NT2/D1 (cell line): Measurements from ENCODE around the gene CIC.
"Not testable (repeated sequence)": the region's sequence is repeated elsewhere in the genome, so short reads cannot be mapped to it uniquely, and the experiment has no call there.

Experiments
- DNase-seq: peaks from one replicate; pipeline ENCODE4 v3.0.0-alpha.2; 2011; ENCODE audit warnings: low read depth, low spot score
- H3K27me3 ChIP-seq: 2 replicates; pipeline ENCODE4 v1.6.0; 2011; ENCODE audit warnings: mild to moderate bottlenecking; ENCODE audit not compliant: insufficient read length, insufficient read depth
- H3K36me3 ChIP-seq: 2 replicates; pipeline ENCODE4 v1.6.1; 2011; ENCODE audit warnings: mild to moderate bottlenecking, low read length, mixed read lengths; ENCODE audit not compliant: insufficient read depth, insufficient read length
- H3K4me1 ChIP-seq: 2 replicates; pipeline ENCODE4 v1.5.1; 2011; ENCODE audit not compliant: insufficient read depth, insufficient read length
- H3K4me3 ChIP-seq: 2 replicates; pipeline ENCODE4 v1.5.1; 2011; ENCODE audit warnings: low read depth; ENCODE audit not compliant: insufficient read length
- H3K9ac ChIP-seq: 2 replicates; pipeline ENCODE4 v1.6.0; 2011; ENCODE audit warnings: low read depth; ENCODE audit not compliant: insufficient read length
- H3K9me3 ChIP-seq: 2 replicates; pipeline ENCODE4 v1.5.1; 2011; ENCODE audit warnings: mild to moderate bottlenecking, low read length; ENCODE audit not compliant: insufficient read depth
- SUZ12 ChIP-seq: IDR thresholded peaks from 2 replicates; pipeline ENCODE4 v1.6.1; 2011; ENCODE audit not compliant: insufficient read length, insufficient read depth; ENCODE audit errors: extremely low read depth
- YY1 ChIP-seq: IDR thresholded peaks from 2 replicates; pipeline ENCODE4 v1.6.1; 2011; ENCODE audit not compliant: insufficient read length, insufficient read depth
- ZNF274 ChIP-seq: IDR thresholded peaks from 2 replicates; pipeline ENCODE4 v1.6.1; 2011; ENCODE audit warnings: mild to moderate bottlenecking, low read depth, low read length

Gene CIC

GRCh38 chr19:42325308-42325895 is 56.4 kb downstream of the CIC start, which contains the start of gene MEGF8:
Gene MEGF8 (plus strand): TSS chr19:42325635. CDS start chr19:42326244, 609 bp downstream.
- H3K4me1 ChIP-seq = peaks cover 5% of the 10 kb centered on the region
- H3K27me3 ChIP-seq = peaks cover 32% of the 10 kb centered on the region
- H3K36me3 ChIP-seq = no peaks in the 10 kb centered on the region
- no peaks in the 10 kb centered on the region for H3K9me3 ChIP-seq
- H3K9ac ChIP-seq = peak within 1 kb of the TSS; percentile 90
- no peak for TF ChIP-seq SUZ12
- TF ChIP-seq ZNF274 = no peak
- no peak for TF ChIP-seq YY1
- peak; percentile 96 for DNase-seq
- peak within 1 kb of the TSS; percentile 84 for H3K4me3 ChIP-seq

GRCh38 chr19:42325896-42326771 is 57.1 kb downstream of the CIC start:
- H3K36me3 ChIP-seq = no peaks in the 10 kb centered on the region
- peaks cover 32% of the 10 kb centered on the region for H3K27me3 ChIP-seq
- H3K4me1 ChIP-seq = peaks cover 5% of the 10 kb centered on the region
- peak overlapping the region; percentile 90 for H3K9ac ChIP-seq
- H3K4me3 ChIP-seq = peak overlapping the region; percentile 84
- no peak for DNase-seq
- H3K9me3 ChIP-seq = no peaks in the 10 kb centered on the region
- TF ChIP-seq SUZ12 = no peak
- TF ChIP-seq YY1 = no peak
- no peak for TF ChIP-seq ZNF274

DNA sequence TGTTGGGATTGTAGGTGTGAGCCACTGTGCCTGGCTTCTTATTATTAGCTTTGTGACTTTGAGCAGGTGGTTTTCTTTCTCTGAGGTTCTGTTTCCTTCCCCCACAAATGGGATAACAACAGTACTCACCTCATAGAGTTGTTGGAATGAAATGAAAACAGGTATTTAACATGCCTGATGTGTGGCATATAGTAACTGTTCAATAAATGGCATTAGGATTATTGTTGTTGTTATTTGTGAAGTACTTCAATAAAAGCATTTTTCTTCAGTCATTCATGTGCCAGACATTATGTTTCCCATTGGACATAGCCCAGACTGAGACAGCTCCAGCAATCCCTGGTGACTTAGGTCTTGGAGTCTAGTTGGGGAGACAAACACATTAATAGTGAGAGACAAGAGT is 57.9 kb downstream of the CIC start:
- H3K4me1 ChIP-seq = peaks cover 5% of the 10 kb centered on the region
- H3K9ac ChIP-seq = no peak overlapping the region
- no peak overlapping the region for H3K4me3 ChIP-seq
- H3K9me3 ChIP-seq = no peaks in the 10 kb centered on the region
- DNase-seq = no peak
- TF ChIP-seq YY1 (no peak), SUZ12 (no peak), ZNF274 (no peak)
- H3K27me3 ChIP-seq = peaks cover 27% of the 10 kb centered on the region
- no peaks in the 10 kb centered on the region for H3K36me3 ChIP-seq

DNA sequence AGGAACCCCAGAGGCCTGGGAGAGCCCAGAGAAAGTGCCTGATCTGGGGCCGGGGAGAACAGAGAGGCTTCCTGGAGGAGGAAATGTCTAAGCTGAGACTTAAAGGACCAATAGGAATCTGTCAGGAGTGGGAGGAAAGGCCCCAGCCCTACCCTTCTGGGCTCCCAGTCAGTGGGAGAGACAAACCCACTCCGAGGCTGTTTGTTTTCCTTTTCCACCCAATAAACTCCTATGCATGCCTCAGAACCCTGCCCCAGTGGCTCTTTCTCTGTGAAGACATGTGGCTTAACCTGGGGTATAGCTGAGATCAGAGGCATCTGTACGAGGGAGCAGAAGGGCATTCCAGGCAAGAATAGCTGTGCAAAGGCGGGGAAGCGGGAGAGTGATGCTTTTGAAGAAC is 58.3 kb downstream of the CIC start:
- no peaks in the 10 kb centered on the region for H3K9me3 ChIP-seq
- H3K9ac ChIP-seq = no peak overlapping the region
- no peak overlapping the region for H3K4me3 ChIP-seq
- H3K36me3 ChIP-seq = no peaks in the 10 kb centered on the region
- no peak for DNase-seq
- H3K4me1 ChIP-seq = peaks cover 5% of the 10 kb centered on the region
- H3K27me3 ChIP-seq = peaks cover 23% of the 10 kb centered on the region
- no peak for TF ChIP-seq YY1
- TF ChIP-seq ZNF274 = no peak
- TF ChIP-seq SUZ12 = no peak

GRCh38 chr19:42328106-42328505 is 59.1 kb downstream of the CIC start:
- H3K36me3 ChIP-seq = no peaks in the 10 kb centered on the region

GRCh38 chr19:42328854-42329253 is 59.8 kb downstream of the CIC start:
- Histone ChIP-seq H3K4me3 (no peak overlapping the region), H3K27me3 (peaks cover 10% of the 10 kb centered on the region), H3K9me3 (no peaks in the 10 kb centered on the region), H3K4me1 (peaks cover 5% of the 10 kb centered on the region), H3K36me3 (no peaks in the 10 kb centered on the region), H3K9ac (no peak overlapping the region)
- DNase-seq = no peak
- TF ChIP-seq YY1 (no peak), SUZ12 (no peak), ZNF274 (no peak)

More at GRCh38 chr19:42328106-42328505, 59.1 kb downstream of the CIC start:
- Histone ChIP-seq H3K27me3 (peaks cover 18% of the 10 kb centered on the region), H3K9me3 (no peaks in the 10 kb centered on the region), H3K4me1 (peaks cover 5% of the 10 kb centered on the region), H3K4me3 (no peak overlapping the region), H3K9ac (no peak overlapping the region)
- TF ChIP-seq ZNF274 (no peak), SUZ12 (no peak), YY1 (no peak)
- DNase-seq = no peak

- Histone ChIP-seq H3K4me1 (peaks cover 5% of the 10 kb centered on the region), H3K36me3 (no peaks in the 10 kb centered on the region), H3K9me3 (no peaks in the 10 kb centered on the region), H3K4me3 (no peak overlapping the region), H3K27me3 (no peaks in the 10 kb centered on the region), H3K9ac (no peak overlapping the region)
- TF ChIP-seq ZNF274 = no peak
- no peak for TF ChIP-seq SUZ12
- TF ChIP-seq YY1 = no peak
- no peak for DNase-seq
These were observed 61.2 kb downstream of the CIC start for GRCh38 chr19:42330241-42330711.

- not testable (repeated sequence) for H3K9ac ChIP-seq, H3K4me3 ChIP-seq, H3K36me3 ChIP-seq, H3K4me1 ChIP-seq, H3K27me3 ChIP-seq, H3K9me3 ChIP-seq, DNase-seq
These were observed 62.3 kb downstream of the CIC start for GRCh38 chr19:42331333-42331732.
